ENCODE results near the gene PLBD1. TPM values are rescaled to one million over a fixed set of nuclear protein-coding genes. Genes with fewer than 3 reads are reported as not detected.

Gene PLBD1
- total RNA-seq, 1 experiment from 2014 or later, result not detected

GRCh38 chr12:14571779-14572178, 4.1 kb upstream of the PLBD1 start:
- no peak for DNase-seq (ENCODE audit: low read depth)

- DNase-seq (ENCODE audit: low read depth), result no peak
Measured at GRCh38 chr12:14570231-14570630, 2.5 kb upstream of the PLBD1 start.

DNA sequence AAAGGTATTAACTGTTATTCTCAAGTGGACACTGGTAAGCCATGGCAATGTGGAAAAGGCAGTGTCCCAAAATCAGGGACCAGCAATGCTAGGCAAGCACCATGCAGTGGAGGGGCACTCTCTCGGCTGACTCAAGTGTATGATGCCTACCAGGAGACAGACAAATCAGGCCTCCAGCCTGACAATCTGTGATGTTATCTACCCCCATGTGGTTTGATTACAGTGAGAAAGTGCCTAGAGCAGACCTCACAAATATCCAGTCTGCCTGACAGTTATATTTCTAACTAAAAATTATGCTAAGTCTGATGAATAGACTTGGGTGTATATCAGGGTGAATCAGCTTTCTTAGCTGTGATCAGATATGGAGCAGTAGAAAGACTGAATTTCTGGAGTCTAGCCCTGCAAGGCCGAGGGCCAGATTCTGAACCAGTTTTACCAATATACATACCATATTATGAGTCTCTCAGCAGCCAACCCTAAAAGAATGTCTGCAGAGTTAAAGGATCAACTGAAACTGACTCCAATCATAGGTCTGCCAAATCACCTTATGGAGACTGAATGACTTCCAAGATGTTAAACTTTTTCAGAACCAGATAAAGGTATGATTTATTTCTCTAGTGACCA, 3.2 kb downstream of the PLBD1 start:
- DNase-seq (ENCODE audit: low read depth), result no peak

DNA sequence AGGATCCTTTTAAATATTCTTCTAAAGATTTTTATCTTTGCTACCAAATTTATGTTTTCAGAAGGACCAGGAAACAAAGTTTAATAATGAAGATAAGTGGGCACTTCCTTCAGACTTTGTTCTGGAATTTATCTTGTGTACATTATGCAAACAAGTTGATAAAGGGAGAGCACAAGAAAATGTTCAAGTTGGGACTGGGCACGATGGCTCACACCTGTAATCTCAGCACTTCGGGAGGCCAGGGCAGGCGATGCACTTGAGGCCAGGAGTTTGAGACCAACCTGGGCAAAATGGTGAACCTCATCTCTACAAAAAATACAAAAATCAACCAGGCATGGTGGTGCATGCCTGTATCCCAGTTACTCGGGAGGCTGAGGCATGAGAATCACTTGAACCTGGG, 4.6 kb downstream of the PLBD1 start:
- no peak for DNase-seq (ENCODE audit: low read depth)

GRCh38 chr12:14562279-14562678, 5.4 kb downstream of the PLBD1 start:
- no peak for DNase-seq (ENCODE audit: low read depth)

DNA sequence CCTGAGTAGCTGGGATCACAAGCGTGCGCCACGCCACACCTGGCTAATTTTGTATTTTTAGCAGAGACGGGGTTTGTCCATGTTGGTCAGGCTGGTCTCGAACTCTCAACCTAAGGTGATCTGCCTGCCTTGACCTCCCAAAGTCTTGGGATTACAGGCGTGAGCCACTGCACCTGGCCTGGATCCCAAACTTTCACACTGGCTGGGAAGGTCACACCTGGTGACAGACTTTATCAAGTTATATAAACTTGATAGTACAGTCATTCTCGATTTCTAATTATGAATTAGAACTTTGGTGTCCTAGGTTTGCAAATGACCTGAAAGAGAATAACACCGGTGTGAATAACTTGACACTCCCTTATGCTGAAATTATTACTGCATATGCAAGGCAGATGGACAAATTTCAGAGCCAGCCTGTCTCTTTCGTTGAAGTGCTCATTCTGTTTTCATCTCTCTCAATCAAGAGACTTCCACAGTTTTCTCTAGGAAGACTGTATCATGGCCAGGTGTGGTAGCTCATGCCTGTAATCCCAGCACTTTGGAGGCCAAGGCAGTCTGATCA, 5.9 kb downstream of the PLBD1 start:
- no peak for DNase-seq (ENCODE audit: low read depth)

- no peak for DNase-seq (ENCODE audit: low read depth)
Measured at GRCh38 chr12:14560904-14561574, 6.6 kb downstream of the PLBD1 start.

- no peak for DNase-seq (ENCODE audit: low read depth)
Measured at GRCh38 chr12:14558473-14558959, 9.2 kb downstream of the PLBD1 start.

DNA sequence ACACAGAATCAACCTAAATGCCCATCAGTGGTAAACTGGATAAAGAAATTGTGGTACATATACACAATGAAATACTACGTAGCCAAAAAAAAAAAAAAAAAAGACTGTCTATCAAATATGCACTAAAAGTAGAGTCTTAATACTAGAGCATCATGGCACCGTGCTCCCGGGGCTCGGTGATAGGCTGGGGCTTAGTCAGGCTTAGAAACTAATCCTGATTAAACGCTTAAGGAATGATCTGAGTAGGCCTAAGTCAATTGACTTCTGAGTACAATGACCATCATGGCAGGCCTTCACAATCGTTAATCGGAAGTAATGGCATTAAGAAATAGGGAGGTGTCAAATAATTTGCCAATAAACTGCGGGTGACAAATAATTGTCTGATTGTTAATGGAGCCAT, 9.7 kb downstream of the PLBD1 start:
- no peak for DNase-seq (ENCODE audit: low read depth)

DNA sequence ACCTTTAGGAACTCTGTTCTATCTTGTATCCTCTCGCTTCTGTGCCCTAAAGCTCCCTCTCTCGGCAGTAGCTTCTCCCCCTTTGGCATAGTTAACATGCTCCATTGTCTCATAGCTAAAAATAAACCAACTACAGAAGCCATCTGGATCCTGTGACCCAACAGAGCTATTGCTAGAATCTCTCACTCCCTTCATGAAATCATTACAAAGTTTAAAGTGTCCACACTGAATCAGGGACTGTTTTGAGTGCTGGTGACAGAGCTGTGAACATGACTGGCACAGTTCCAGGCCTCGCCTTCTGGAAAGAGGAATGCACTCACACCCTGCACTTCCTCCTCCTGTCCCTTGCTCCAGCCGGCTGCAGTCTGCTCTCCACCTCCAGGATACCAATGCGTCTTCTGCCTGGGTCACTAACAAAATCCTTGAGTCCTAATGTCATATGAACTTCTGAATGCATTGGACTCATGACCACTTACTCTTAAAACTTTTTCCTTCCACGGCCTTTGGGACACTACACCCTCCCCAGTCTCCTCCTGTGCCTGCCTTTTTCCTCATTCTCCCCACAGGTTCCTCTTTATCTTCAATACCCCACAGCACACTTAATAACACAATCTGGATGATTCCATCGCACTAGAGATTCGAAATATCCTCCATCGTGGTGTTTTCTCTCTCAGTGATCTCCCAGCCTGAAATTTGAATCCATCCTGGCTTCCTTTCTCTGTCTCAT, 13.2 kb downstream of the PLBD1 start:
- DNase-seq (ENCODE audit: low read depth), result peak; percentile 31

GRCh38 chr12:14548609-14549008, 19.1 kb downstream of the PLBD1 start:
- no peak for DNase-seq (ENCODE audit: low read depth)

DNA sequence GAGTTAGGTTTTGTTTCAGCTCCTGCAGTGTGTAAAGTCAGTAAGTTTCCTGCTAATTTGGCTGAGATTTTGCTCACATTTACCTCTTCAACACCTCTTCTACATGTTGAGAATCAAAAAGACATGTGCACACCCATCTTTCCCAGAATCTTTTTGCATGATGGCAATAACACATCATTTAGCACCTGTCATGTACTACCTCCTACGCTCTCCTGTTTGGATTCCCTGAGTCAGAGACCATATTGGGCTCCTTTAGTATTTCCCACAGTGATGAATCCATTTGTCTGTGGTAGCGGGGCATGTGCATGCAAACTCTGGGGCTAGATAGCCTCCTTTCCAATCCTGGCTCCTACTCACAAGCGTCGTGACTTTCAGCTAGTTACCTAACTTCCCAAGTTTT, 20.1 kb downstream of the PLBD1 start:
- no peak for DNase-seq (ENCODE audit: low read depth)

GRCh38 chr12:14545144-14546124, 22.2 kb downstream of the PLBD1 start:
- DNase-seq (ENCODE audit: low read depth), result no peak

DNA sequence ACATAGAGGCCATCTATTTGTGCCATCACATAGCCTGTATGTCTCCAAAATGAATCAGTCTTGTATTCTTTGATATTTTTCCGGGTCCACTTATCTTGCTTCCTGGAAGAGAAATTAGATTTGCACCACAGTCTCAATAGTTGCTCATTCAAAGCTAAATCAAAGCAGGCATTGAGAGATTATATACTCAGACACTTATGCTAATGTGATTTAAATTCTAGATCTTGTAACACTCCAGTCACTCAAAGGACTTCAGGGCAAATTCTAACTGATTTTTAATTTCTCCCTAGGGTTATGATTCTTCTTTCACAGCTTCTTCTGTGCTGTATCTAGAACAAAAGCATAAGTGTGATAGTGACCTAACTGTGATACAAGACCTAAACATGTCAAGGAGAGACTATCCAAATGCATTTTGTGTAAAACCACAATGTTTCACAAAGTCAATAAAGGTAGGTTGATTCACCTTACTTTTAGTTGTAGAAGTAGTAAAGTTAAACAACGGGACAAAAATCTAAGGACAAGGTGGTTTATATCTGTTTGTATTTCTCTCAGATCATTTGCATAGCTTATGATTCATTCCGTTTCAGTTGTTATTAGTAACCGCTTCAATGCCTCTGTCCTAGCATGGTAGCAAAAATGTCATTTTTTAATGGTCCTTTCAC, 26.8 kb downstream of the PLBD1 start:
- DNase-seq (ENCODE audit: low read depth), result no peak

DNA sequence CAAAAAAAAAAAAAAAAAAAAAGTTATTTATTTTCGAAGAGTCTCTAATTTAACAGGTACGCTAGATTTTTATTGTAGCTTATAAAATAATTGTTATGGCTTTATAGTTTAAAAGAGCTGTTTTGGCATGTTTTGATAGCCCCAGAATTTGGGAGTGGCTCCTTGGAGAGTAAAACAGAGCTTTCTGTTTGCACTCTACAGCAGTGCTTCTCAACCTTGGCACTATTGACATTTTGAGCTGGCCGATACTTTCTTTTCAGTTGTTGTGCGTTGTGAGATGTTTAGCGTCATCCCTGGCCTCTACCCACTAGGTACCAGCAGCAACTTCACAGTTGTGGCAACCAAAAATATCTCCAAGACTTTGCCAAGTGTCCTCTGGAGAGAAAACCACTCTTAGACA, 30.6 kb downstream of the PLBD1 start:
- no peak for DNase-seq (ENCODE audit: low read depth)

DNA sequence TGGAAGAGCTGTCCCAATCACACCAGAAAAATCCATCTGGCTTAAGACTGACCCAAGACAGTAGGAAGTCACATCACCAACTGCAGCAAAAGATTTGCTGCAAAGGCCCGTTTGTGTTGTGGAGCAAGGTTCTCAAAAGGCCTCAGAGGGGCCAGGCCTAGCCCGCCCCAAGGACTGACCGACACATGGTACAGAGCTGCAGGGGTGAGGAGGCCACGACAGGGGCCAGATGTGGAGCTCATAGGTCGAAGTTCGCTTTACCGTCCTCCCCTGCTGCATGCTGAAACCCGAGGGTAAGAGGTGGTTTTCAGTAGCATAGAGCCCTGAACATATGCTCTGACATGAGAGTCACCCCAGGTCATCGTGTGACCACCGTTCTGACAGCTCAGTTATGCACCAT, 35.5 kb downstream of the PLBD1 start:
- no peak for DNase-seq (ENCODE audit: low read depth)

DNA sequence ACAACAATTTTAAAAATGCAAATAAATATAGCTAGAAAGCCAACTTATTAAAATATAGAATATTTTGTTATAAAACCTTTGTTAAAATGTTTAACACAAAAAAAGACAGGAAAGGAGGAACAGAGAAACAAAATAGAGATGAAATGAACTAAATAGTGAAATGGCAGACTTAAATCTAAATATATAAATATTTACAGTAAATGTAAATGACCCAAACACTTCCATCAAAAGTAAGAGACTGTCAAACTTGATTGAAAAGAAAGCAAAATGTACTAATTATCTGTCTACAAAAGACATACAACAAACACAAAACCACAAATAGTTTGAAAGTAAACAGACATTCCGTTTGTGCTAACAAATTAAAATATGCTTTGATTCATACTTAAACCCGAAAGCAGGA, 41.7 kb downstream of the PLBD1 start:
- no peak for DNase-seq (ENCODE audit: low read depth)

DNA sequence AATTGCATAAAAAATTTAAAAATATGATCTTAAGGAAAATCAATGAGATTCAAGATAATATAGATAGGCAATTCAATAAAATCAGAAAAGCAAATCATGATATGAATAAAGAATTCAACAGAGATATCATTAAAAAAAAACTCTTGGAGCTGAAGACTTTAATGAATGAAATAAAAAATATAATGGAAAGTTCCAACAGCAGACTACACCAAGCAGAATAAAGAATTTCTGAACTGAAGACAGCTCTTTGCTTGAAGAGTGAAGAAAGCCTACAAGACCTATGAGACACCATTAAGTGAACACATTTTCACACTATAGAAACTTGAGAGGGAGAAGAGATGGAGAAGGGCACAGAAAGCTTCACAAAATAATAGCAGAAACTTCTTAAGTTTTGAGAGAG, 45.9 kb downstream of the PLBD1 start:
- no peak for DNase-seq (ENCODE audit: low read depth)

DNA sequence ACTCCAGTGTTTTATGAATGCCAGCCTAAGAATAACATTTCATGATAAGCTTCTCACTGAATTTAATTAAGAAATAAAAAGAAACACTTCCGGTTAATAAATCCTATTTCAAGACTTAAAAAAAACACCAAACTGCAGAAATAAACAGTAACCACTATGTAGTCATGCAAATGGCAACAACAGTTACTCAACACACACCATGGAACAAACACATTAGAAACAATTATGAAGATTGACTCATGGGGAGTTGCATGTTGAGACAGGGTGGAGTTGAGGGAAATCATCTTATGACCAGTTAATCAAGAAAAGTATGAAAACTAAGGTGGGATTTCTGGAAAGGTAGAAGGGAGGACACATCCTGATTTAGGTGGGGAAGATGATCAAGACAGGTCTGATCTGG, 52.7 kb downstream of the PLBD1 start:
- DNase-seq (ENCODE audit: low read depth), result no peak

DNA sequence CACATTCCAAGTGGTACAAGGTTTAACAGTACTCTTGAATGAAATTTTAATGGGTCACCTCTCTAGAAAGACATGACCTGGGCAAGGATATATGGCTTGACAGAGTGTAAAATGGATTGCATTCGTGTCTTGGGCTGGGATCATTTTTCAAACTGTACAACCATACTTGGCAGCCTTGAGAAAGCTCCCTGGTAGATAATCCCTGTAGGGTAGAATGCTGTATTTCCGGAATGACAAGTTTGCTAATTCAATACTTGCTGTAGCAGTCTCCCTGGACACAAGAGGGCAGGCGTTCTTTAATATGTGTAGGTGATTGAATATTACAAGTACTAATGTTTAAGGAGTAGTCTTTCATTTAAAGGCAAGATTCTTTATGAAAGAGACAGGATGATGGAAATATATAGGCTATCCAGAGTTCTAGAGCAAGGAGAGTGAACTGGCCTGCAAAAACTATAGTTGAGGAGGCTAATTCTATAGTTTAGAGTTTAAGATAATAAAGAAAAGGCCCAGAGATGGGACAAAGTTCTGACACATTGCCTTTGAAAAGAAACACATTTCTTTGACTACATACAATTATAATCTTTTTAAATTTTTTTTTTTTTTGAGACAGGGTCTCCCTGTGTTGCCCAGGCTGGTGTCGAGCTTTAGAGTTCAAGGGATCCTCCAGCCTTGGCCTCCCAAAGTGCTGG, 53.4 kb downstream of the PLBD1 start:
- DNase-seq (ENCODE audit: low read depth), result peak; percentile 19

Measured in HT1080 (cell line).